ENCODE results near the gene IPO4.

IPO4 gene

DNA sequence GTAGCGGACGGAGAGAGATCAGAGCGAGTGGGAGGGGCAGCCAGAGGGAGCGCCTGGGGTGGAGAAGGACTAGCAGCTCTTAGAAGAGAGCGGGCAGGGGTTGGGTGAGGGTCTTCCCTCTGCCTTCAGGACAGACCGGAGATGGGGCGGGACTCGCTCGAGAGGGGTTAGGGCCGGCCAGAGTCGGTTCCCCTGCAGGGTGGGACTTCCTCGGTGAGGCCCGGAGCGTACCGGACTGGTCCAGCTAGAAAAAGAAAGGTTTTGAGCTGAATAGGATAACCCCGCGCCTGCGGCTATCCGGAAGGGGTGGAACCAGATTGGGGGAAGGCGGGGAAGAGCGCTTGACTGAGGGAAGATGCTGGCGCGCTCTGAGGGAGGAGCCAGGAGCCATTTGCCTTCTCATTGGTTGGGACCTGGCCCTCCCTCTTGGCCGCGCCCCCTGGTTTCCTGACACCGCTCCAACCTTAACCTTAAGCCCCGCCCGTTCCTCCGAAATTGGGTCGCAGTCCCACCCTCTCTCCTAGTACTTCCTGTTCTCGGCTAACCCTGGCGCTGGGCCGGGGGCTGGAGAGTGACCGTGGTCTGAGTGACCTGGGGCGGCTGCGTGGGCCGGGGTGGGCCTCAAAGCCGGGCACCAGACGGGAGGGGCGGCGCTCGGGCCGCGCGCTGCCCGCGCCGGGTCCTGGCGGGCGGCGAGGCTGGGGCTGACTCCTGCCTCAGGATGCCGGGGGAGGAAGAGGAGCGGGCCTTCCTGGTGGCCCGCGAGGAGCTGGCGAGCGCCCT lies 41.4 kb downstream of the IPO4 start, which contains the start of gene RNF31 (continued):
- TF ChIP-seq ATF2 (tag by site-specific recombination; IDR thresholded peaks at IDR 0.05; ENCODE audit: low read depth), result no peak
- TF ChIP-seq ZNF560 (tag by site-specific recombination; IDR thresholded peaks at IDR 0.05; ENCODE audit: borderline replicate concordance), result no peak

DNA sequence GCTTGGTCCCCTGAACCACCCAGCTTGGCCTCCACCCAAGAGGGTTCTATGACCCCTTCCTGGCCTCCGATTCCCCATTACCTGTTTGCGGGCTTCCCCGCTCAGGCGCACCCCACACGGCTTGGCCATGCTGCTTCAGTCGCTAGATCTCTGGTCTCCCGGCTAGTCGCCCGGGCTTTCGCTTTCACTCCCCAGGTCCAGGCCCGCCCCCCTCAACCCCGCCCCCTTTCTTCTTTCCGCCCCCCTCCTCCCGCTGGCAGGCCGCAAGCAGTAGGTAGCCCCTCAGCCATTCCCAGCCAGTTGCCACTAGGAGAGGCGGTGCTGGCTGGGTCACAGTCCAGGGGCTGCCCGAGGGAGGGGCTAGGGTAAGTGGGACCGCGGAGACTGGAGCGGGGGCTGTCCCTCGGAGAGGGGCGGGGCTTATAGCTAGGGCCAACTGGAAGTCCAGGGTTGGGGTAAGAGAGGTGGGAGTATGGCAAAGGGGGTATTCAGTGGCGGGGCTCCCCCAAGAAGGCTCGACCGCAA lies 42.1 kb downstream of the IPO4 start, which contains the start of gene PSME2:
Gene PSME2 (minus strand): TSS at position 158 of the 525 bp plus-strand sequence. CDS start 29 bp downstream, at position 129.
- Histone ChIP-seq H3K27ac (ENCODE audit: extremely low read depth, low read depth, low read length) (peak within 1 kb of the TSS; percentile 81; the same call in 1 of the 2 replicates), H3K4me1 (ENCODE audit: control insufficient read depth, insufficient read depth, low read length) (peaks cover 8% of the 10 kb centered on the region), H3K9me3 (ENCODE audit: control insufficient read depth, insufficient read depth, low read depth, low read length) (no peaks in the 10 kb centered on the region), H3K4me3 (ENCODE audit: low read depth, low read length) (peak within 1 kb of the TSS; percentile 91), H3K36me3 (ENCODE audit: control insufficient read depth in 2 of 2, insufficient read depth in 1 of 2, low read length in 2 of 2) (peaks cover 12 to 53% of the 10 kb centered on the region in 2 experiments)
- POLR2A ChIA-PET, result interaction anchor here (0.6 to 3.8 kb wide), 19 partner anchors 10 to 125 kb away, joined by 3 to 79 read pairs (median 7); partner anchors contain the start of genes CHMP4A, DCAF11, IPO4 and IRF9
- CTCF ChIA-PET, result interaction anchor here (0.5 to 3.7 kb wide), 8 partner anchors 9 to 65 kb away, joined by 3 to 34 read pairs (median 4); partner anchors contain the start of gene IRF9
- TF ChIP-seq KLF7 (tag by site-specific recombination; IDR thresholded peaks at IDR 0.05; ENCODE audit: borderline replicate concordance) (no peak), ZFHX2 (tag by site-specific recombination; conservative IDR thresholded peaks at IDR 0.05) (peak; percentile 51; the same call in 1 of the 2 replicates), ZBTB6 (tag by site-specific recombination; IDR thresholded peaks at IDR 0.05) (no peak), ZNF548 (tag by site-specific recombination; IDR thresholded peaks at IDR 0.05) (no peak), HOXC10 (CRISPR knock-in tag; IDR thresholded peaks at IDR 0.05) (no peak), ZNF19 (tag by site-specific recombination; IDR thresholded peaks at IDR 0.05; ENCODE audit: low read depth) (no peak), ZSCAN16 (tag by site-specific recombination; IDR thresholded peaks at IDR 0.05) (no peak), KLF8 (tag by site-specific recombination; IDR thresholded peaks at IDR 0.05) (no peak), ZNF324 (tag by site-specific recombination; IDR thresholded peaks at IDR 0.05) (no peak), ZEB2 (tag by site-specific recombination; IDR thresholded peaks at IDR 0.05) (no peak), ZNF561 (tag by site-specific recombination; IDR thresholded peaks at IDR 0.05; ENCODE audit: borderline replicate concordance) (no peak)
- TF ChIP-seq, protein P1, sequence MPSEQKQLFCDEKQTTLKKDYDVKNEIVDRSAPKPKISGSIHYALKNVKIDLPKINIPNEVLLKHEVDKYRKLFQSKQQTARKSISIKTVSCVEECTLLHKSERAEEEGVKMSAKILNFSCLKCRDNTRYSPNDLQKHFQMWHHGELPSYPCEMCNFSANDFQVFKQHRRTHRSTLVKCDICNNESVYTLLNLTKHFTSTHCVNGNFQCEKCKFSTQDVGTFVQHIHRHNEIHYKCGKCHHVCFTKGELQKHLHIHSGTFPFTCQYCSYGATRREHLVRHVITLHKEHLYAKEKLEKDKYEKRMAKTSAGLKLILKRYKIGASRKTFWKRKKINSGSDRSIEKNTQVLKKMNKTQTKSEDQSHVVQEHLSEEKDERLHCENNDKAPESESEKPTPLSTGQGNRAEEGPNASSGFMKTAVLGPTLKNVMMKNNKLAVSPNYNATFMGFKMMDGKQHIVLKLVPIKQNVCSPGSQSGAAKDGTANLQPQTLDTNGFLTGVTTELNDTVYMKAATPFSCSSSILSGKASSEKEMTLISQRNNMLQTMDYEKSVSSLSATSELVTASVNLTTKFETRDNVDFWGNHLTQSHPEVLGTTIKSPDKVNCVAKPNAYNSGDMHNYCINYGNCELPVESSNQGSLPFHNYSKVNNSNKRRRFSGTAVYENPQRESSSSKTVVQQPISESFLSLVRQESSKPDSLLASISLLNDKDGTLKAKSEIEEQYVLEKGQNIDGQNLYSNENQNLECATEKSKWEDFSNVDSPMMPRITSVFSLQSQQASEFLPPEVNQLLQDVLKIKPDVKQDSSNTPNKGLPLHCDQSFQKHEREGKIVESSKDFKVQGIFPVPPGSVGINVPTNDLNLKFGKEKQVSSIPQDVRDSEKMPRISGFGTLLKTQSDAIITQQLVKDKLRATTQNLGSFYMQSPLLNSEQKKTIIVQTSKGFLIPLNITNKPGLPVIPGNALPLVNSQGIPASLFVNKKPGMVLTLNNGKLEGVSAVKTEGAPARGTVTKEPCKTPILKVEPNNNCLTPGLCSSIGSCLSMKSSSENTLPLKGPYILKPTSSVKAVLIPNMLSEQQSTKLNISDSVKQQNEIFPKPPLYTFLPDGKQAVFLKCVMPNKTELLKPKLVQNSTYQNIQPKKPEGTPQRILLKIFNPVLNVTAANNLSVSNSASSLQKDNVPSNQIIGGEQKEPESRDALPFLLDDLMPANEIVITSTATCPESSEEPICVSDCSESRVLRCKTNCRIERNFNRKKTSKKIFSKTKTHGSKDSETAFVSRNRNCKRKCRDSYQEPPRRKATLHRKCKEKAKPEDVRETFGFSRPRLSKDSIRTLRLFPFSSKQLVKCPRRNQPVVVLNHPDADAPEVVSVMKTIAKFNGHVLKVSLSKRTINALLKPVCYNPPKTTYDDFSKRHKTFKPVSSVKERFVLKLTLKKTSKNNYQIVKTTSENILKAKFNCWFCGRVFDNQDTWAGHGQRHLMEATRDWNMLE (tag by site-specific recombination; conservative IDR thresholded peaks at IDR 0.05; ENCODE audit: low read depth), result no peak
- TF ChIP-seq, protein P2, sequence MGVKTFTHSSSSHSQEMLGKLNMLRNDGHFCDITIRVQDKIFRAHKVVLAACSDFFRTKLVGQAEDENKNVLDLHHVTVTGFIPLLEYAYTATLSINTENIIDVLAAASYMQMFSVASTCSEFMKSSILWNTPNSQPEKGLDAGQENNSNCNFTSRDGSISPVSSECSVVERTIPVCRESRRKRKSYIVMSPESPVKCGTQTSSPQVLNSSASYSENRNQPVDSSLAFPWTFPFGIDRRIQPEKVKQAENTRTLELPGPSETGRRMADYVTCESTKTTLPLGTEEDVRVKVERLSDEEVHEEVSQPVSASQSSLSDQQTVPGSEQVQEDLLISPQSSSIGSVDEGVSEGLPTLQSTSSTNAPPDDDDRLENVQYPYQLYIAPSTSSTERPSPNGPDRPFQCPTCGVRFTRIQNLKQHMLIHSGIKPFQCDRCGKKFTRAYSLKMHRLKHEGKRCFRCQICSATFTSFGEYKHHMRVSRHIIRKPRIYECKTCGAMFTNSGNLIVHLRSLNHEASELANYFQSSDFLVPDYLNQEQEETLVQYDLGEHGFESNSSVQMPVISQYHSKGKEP (tag by site-specific recombination; IDR thresholded peaks at IDR 0.05), result no peak
- TF ChIP-seq, protein P3, sequence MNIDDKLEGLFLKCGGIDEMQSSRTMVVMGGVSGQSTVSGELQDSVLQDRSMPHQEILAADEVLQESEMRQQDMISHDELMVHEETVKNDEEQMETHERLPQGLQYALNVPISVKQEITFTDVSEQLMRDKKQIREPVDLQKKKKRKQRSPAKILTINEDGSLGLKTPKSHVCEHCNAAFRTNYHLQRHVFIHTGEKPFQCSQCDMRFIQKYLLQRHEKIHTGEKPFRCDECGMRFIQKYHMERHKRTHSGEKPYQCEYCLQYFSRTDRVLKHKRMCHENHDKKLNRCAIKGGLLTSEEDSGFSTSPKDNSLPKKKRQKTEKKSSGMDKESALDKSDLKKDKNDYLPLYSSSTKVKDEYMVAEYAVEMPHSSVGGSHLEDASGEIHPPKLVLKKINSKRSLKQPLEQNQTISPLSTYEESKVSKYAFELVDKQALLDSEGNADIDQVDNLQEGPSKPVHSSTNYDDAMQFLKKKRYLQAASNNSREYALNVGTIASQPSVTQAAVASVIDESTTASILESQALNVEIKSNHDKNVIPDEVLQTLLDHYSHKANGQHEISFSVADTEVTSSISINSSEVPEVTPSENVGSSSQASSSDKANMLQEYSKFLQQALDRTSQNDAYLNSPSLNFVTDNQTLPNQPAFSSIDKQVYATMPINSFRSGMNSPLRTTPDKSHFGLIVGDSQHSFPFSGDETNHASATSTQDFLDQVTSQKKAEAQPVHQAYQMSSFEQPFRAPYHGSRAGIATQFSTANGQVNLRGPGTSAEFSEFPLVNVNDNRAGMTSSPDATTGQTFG (tag by site-specific recombination; IDR thresholded peaks at IDR 0.05; ENCODE audit: borderline replicate concordance), result no peak
- TF ChIP-seq, protein P4, sequence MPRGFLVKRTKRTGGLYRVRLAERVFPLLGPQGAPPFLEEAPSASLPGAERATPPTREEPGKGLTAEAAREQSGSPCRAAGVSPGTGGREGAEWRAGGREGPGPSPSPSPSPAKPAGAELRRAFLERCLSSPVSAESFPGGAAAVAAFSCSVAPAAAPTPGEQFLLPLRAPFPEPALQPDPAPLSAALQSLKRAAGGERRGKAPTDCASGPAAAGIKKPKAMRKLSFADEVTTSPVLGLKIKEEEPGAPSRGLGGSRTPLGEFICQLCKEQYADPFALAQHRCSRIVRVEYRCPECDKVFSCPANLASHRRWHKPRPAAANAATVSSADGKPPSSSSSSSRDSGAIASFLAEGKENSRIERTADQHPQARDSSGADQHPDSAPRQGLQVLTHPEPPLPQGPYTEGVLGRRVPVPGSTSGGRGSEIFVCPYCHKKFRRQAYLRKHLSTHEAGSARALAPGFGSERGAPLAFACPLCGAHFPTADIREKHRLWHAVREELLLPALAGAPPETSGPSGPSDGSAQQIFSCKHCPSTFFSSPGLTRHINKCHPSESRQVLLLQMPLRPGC (tag by site-specific recombination; IDR thresholded peaks at IDR 0.05), result no peak
- TF ChIP-seq, protein P5, sequence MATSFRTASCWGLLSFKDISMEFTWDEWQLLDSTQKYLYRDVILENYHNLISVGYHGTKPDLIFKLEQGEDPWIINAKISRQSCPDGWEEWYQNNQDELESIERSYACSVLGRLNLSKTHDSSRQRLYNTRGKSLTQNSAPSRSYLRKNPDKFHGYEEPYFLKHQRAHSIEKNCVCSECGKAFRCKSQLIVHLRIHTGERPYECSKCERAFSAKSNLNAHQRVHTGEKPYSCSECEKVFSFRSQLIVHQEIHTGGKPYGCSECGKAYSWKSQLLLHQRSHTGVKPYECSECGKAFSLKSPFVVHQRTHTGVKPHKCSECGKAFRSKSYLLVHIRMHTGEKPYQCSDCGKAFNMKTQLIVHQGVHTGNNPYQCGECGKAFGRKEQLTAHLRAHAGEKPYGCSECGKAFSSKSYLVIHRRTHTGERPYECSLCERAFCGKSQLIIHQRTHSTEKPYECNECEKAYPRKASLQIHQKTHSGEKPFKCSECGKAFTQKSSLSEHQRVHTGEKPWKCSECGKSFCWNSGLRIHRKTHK (tag by site-specific recombination; IDR thresholded peaks at IDR 0.05), result no peak
